ENCODE measurements around the gene DNAJA3. TPM values are rescaled to one million over a fixed set of nuclear protein-coding genes. Genes with fewer than 3 reads are reported as not detected.

DNAJA3 gene
- total RNA-seq, 1 donor from 2014 or later, result 36.4 TPM

- no peak overlapping the region for H3K27ac ChIP-seq (ENCODE audit: low read depth, low read length)
- H3K36me3 Mint-ChIP-seq (ENCODE audit: low read depth, unreplicated experiment), result peaks cover 7% of the 10 kb centered on the region
- TF ChIP-seq EZH2 (IDR thresholded peaks at IDR 0.05; ENCODE audit: insufficient read depth, low read length), result no peak
- TF ChIP-seq CTCF (IDR thresholded peaks at IDR 0.05; ENCODE audit: insufficient read depth, low read depth, low read length), result no peak
- no peak for DNase-seq (ENCODE audit: low read depth)
- no peak for FAIRE-seq
- H3K4me1 ChIP-seq (ENCODE audit: insufficient read depth, low read length), result peaks cover 4% of the 10 kb centered on the region
- peaks cover 22% of the 10 kb centered on the region for H3K36me3 ChIP-seq (ENCODE audit: insufficient read depth, low read length)
- H3K9me3 ChIP-seq (ENCODE audit: insufficient read depth, low read depth, low read length), result no peaks in the 10 kb centered on the region
- no peaks in the 10 kb centered on the region for H3K27me3 ChIP-seq (ENCODE audit: insufficient read depth, low read length)
- peaks cover 26% of the 10 kb centered on the region for H4K20me1 ChIP-seq (ENCODE audit: insufficient read depth, low read length)
- H2AFZ ChIP-seq (ENCODE audit: low read depth, low read length), result no peak overlapping the region
- no peak overlapping the region for H3K9ac ChIP-seq (ENCODE audit: low read length)
- no peak overlapping the region for H3K4me3 Mint-ChIP-seq (ENCODE audit: unreplicated experiment)
- no peak overlapping the region for H3K4me3 ChIP-seq (ENCODE audit: insufficient read depth, low read depth, low read length)
- H3K4me1 Mint-ChIP-seq (ENCODE audit: low read depth, unreplicated experiment), result peaks cover 10% of the 10 kb centered on the region
- no peak overlapping the region for H3K27ac Mint-ChIP-seq (ENCODE audit: unreplicated experiment)
- H3K27me3 Mint-ChIP-seq (ENCODE audit: low read depth, unreplicated experiment), result no peaks in the 10 kb centered on the region
- peaks cover 75% of the 10 kb centered on the region for H3K79me2 ChIP-seq (ENCODE audit: insufficient read depth, low read length)
- H3K9me3 Mint-ChIP-seq (ENCODE audit: unreplicated experiment), result no peaks in the 10 kb centered on the region
- H3K4me2 ChIP-seq (ENCODE audit: low read length), result no peak overlapping the region
Observed at GRCh38 chr16:4431023-4431422, 5.4 kb downstream of the DNAJA3 start.

- Histone ChIP-seq H3K9ac (ENCODE audit: low read length) (no peak overlapping the region), H3K4me2 (ENCODE audit: low read length) (no peak overlapping the region), H3K36me3 (ENCODE audit: insufficient read depth, low read length) (peaks cover 33% of the 10 kb centered on the region), H2AFZ (ENCODE audit: low read depth, low read length) (no peak overlapping the region), H3K4me3 (ENCODE audit: insufficient read depth, low read depth, low read length) (no peak overlapping the region), H3K9me3 (ENCODE audit: insufficient read depth, low read depth, low read length) (no peaks in the 10 kb centered on the region), H4K20me1 (ENCODE audit: insufficient read depth, low read length) (peaks cover 22% of the 10 kb centered on the region), H3K79me2 (ENCODE audit: insufficient read depth, low read length) (peaks cover 57% of the 10 kb centered on the region), H3K27me3 (ENCODE audit: insufficient read depth, low read length) (no peaks in the 10 kb centered on the region), H3K4me1 (ENCODE audit: insufficient read depth, low read length) (no peaks in the 10 kb centered on the region), H3K27ac (ENCODE audit: low read depth, low read length) (no peak overlapping the region)
- peaks cover 14% of the 10 kb centered on the region for H3K36me3 Mint-ChIP-seq (ENCODE audit: low read depth, unreplicated experiment)
- no peaks in the 10 kb centered on the region for H3K27me3 Mint-ChIP-seq (ENCODE audit: low read depth, unreplicated experiment)
- H3K9me3 Mint-ChIP-seq (ENCODE audit: unreplicated experiment), result no peaks in the 10 kb centered on the region
- no peak overlapping the region for H3K27ac Mint-ChIP-seq (ENCODE audit: unreplicated experiment)
- TF ChIP-seq EZH2 (IDR thresholded peaks at IDR 0.05; ENCODE audit: insufficient read depth, low read length) (no peak), CTCF (IDR thresholded peaks at IDR 0.05; ENCODE audit: insufficient read depth, low read depth, low read length) (no peak)
- H3K4me1 Mint-ChIP-seq (ENCODE audit: low read depth, unreplicated experiment), result peaks cover 3% of the 10 kb centered on the region
- H3K4me3 Mint-ChIP-seq (ENCODE audit: unreplicated experiment), result no peak overlapping the region
- FAIRE-seq, result no peak
- DNase-seq (ENCODE audit: low read depth), result no peak
Observed at GRCh38 chr16:4433228-4433627, 7.6 kb downstream of the DNAJA3 start.

- Mint-ChIP-seq H3K4me1 (ENCODE audit: low read depth, unreplicated experiment) (peaks cover 3% of the 10 kb centered on the region), H3K4me3 (ENCODE audit: unreplicated experiment) (no peak overlapping the region), H3K36me3 (ENCODE audit: low read depth, unreplicated experiment) (peaks cover 14% of the 10 kb centered on the region), H3K27ac (ENCODE audit: unreplicated experiment) (no peak overlapping the region), H3K27me3 (ENCODE audit: low read depth, unreplicated experiment) (no peaks in the 10 kb centered on the region), H3K9me3 (ENCODE audit: unreplicated experiment) (no peaks in the 10 kb centered on the region)
- TF ChIP-seq CTCF (IDR thresholded peaks at IDR 0.05; ENCODE audit: insufficient read depth, low read depth, low read length) (no peak), EZH2 (IDR thresholded peaks at IDR 0.05; ENCODE audit: insufficient read depth, low read length) (no peak)
- no peak overlapping the region for H3K27ac ChIP-seq (ENCODE audit: low read depth, low read length)
- H3K4me3 ChIP-seq (ENCODE audit: insufficient read depth, low read depth, low read length), result no peak overlapping the region
- H3K9me3 ChIP-seq (ENCODE audit: insufficient read depth, low read depth, low read length), result no peaks in the 10 kb centered on the region
- no peak overlapping the region for H3K9ac ChIP-seq (ENCODE audit: low read length)
- peaks cover 18% of the 10 kb centered on the region for H4K20me1 ChIP-seq (ENCODE audit: insufficient read depth, low read length)
- H3K4me2 ChIP-seq (ENCODE audit: low read length), result no peak overlapping the region
- H3K4me1 ChIP-seq (ENCODE audit: insufficient read depth, low read length), result no peaks in the 10 kb centered on the region
- H3K27me3 ChIP-seq (ENCODE audit: insufficient read depth, low read length), result no peaks in the 10 kb centered on the region
- FAIRE-seq (no peak), DNase-seq (ENCODE audit: low read depth) (no peak)
- H3K79me2 ChIP-seq (ENCODE audit: insufficient read depth, low read length), result peaks cover 48% of the 10 kb centered on the region
- no peak overlapping the region for H2AFZ ChIP-seq (ENCODE audit: low read depth, low read length)
- H3K36me3 ChIP-seq (ENCODE audit: insufficient read depth, low read length), result peaks cover 36% of the 10 kb centered on the region
Observed at GRCh38 chr16:4433914-4434787, 8.5 kb downstream of the DNAJA3 start.
